Measurements from ENCODE around the gene ALKBH5.

Gene ALKBH5

GRCh38 chr17:18257268-18257981 is 73.8 kb downstream of the ALKBH5 start:
- FAIRE-seq = peak; percentile 40

GRCh38 chr17:18257982-18258355 is 74.3 kb downstream of the ALKBH5 start:
- FAIRE-seq (peak; percentile 71), DNase-seq (ENCODE audit: insufficient read length, low spot score) (peak; percentile 67)

More at GRCh38 chr17:18257268-18257981, 73.8 kb downstream of the ALKBH5 start:
- peak; percentile 63 for DNase-seq (ENCODE audit: insufficient read length, low spot score)

GRCh38 chr17:18258356-18259038 is 74.9 kb downstream of the ALKBH5 start, which contains the start of gene FLII:
FLII (minus strand) TSS chr17:18258738; CDS start chr17:18258690, 48 bp downstream.
- FAIRE-seq (no peak), DNase-seq (ENCODE audit: insufficient read length, low spot score) (peak; percentile 54)

Measured in GM19239 (cell line).